HG02798 (cell line): ENCODE results near the gene STK33.

Source experiments
- ATAC-seq: cut with Tn5 transposase; IDR thresholded peaks from one replicate; pipeline ENCODE4 v1.9.1; 2021; ENCODE audit warnings: mild to moderate bottlenecking; ENCODE audit not compliant: unreplicated experiment, poor library complexity

Gene STK33

GRCh38 chr11:8459711-8460399 is 134.2 kb downstream of the STK33 start:
- no peak for ATAC-seq

- no peak for ATAC-seq
These were observed 151.7 kb downstream of the STK33 start for GRCh38 chr11:8442301-8442700.

DNA sequence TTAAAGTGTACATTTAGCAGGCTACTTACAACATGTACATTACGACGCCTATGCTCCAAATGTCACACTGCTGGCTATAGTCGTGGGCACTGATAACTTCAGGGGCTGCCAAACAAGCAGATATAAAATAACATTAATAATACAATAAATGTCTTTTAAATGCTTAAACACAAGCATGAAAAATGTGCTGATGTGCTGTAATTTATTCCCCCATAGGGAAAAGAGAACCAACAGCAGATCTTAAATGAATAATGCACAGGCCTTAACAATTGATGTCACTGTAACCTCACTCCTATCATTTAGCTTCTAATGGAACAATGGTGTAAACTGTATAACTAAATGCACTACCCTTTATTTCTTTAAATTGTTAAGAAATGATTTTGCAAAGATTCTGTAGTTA is 153.4 kb downstream of the STK33 start:
- no peak for ATAC-seq

GRCh38 chr11:8429483-8429882 is 164.5 kb downstream of the STK33 start:
- no peak for ATAC-seq

GRCh38 chr11:8426076-8426475 is 168.0 kb downstream of the STK33 start:
- ATAC-seq, result no peak

GRCh38 chr11:8415195-8415594 is 178.8 kb downstream of the STK33 start:
- no peak for ATAC-seq

GRCh38 chr11:8408151-8408941 is 185.7 kb downstream of the STK33 start:
- no peak for ATAC-seq

DNA sequence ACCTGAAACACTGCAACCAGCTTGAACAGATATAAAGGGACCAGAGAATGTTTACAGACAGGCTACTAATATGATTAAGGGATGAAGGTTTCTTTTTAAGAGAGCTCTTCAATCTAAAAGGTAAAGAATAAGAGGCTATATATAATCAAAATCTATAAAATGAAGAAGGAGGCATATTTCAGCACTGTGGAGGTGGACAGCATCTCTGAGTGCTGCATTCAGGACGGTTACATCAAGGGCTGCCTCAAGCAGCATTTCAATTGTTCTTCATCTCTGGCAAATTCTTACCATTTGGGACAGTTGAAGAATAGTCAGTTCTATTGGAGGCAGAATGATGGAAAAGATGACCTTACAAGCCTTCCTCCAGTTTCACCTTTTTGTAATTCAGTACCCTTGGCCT is 190.7 kb downstream of the STK33 start:
- ATAC-seq, result no peak

DNA sequence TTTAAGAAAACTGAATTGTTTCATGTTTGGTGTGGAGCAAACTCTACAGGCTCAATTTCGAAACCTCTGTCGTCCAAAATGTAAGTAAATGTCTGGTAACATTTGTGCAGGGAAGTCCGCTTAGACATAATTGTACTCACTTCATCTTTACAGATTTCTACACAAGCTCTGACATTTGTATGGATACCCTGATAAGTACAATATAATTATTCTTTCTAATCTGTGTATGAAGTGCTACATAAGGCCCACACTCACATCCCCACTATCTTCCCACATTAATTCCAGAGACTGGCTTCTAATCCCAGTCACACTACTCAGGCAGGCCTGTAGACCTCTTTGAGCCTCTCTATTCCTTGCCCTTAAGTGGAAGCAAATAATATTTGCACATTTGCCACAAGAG is 201.1 kb downstream of the STK33 start:
- no peak for ATAC-seq

- no peak for ATAC-seq
These were observed 201.9 kb downstream of the STK33 start for GRCh38 chr11:8392166-8392565.

GRCh38 chr11:8390851-8391612 is 203.0 kb downstream of the STK33 start:
- ATAC-seq, result no peak

DNA sequence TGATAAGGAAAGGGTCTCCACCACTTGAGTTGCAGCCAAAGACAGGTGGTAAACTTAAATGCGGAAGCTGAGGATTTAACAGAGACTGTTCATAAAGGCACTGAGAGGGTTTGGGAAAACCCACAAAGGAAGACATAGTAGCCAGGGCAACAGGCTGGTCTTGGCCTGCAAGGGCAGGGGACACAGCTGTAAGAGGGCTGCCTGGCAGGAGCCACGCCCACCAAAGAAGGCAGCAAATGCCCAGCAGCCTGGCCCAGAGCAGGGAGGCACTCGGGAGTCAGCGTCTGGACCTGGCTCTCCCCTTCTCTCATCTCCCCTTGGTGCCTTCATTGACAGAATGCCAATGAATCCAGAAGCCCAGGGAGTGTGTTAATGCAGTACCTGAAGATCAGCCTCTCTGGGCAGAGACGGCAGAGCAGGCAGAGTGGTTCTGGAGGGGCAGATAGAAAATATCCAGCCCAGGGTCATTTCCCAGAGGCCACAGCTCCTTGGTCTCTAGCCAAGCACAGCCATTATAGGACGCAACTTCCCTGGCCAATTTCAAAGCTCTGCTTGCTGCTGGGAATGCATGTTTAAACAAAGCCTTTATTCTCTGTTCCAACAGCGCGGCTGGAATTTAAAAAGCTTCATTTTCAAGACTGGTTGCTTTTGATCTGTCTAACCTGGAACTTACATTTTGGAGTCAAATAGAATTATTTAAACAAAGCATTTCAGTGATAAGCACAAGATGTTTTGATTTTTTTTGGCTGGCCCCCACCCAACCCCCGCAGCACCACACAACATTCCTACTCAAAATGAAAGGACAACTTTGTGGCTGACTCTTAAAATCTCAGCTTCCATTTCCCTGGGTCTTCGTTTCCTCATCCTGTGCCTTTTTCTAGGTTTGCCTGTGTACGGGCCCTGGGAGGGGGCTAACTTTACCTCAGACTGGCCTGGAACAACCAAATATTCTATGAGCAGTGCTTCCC is 204.7 kb downstream of the STK33 start:
- ATAC-seq, result no peak

DNA sequence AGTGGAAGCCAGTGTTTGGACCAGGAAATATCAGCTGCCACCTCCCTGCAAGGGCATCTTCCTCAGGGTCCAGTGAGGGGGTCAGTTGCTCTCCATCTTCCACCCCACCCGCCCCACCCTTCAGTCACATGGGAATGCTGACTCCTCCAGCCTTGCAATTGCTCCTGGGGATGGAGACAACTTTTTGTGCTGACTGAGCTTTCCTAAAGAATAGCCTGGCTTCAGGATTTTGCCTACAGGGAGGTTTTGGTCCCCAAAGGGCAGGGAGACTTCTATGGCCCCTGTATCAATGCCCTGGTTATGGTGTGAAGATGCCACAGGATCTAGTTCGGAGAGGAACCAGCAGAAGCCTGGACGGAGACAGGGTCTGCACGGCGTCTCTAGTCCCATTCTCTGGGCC is 206.3 kb downstream of the STK33 start:
- ATAC-seq, result no peak

GRCh38 chr11:8387141-8387540 is 206.9 kb downstream of the STK33 start:
- ATAC-seq, result no peak

DNA sequence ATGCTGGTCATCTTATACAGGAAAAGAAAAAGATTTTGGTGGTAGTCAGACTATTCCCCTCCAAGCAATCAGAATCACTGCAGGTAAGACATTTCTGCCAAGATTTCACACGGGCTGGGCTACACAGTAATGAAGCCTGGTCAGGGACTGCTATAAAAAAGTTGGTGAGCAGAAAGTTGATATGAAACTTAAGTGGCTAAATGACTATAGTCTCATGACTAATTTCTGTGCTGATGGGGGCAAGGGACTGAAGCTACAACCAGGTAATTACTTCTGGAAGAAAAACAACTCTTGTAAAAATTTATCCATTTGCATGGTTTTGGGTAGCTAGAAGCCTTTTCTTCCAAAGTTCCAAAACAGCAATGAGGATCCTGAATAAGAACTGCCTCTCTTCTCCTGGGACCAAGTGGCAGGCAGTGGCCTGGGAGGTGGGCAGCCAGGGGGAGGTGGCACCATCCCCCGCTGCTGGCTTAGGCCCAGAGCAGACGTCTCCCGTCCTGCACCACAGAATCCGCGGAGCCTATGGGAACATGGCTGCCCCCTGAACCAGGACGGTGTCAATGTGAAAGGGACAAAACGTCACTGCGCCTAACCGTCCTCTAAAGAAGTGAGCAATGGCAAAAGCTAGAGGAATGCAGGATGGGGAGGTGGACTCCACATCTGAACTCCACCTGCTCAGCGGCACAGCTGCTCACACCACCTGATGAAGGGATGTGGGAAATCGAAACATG is 207.7 kb downstream of the STK33 start:
- no peak for ATAC-seq

DNA sequence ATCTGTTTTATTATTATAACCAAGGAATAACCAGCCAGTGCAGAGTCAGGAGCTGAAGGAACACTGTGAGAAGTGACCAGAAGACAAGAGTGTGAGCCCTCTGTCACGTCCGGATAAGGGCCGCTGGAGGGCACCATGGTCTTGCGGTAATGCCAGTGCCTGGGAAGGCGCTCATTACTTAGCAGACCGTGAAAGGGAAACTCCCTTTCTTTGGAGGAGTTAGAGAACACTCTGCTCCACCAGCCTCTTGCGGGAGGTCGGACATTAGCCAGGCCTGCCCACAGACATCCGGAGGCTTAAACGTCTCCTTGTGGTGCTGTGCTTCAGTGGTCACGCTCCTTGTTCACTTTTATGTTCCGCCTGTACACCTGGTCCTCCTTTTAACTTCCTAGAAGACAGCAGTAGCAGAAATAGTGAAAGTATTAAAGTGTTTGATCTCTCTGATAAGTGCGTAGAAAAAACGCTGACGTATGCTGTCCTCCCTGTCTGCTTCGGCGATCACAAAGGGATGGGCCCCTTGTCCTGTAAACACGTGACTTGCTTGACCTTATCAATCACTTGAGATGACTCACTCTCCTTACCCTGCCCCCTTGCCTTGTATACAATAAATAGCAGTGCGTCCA is 209.7 kb downstream of the STK33 start:
- no peak for ATAC-seq

DNA sequence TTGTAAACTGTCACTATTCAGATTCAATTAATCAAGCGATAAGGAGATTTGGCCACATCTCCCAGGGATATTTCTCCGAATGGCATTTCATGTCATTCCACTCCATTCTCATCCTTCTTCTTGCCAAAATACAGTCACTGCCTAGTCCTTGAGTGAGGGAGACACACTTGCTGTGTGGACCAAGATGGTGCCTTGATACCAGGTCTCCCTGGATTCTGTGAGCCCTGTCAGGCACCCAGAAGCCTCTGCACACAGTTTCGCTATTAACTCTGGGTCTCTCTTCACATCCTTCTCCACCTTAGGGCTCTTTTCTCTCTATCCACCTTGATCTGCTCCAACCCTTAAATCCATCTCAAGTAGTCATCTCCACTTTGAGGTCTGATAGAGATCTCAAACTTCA is 210.4 kb downstream of the STK33 start:
- ATAC-seq, result no peak

GRCh38 chr11:8383227-8383626 is 210.8 kb downstream of the STK33 start:
- ATAC-seq, result no peak

GRCh38 chr11:8382436-8383053 is 211.5 kb downstream of the STK33 start:
- ATAC-seq, result no peak
